ENCODE measurements around the gene FBXL17. TPM values are rescaled to one million over a fixed set of nuclear protein-coding genes. Genes with fewer than 3 reads are reported as not detected.

The FBXL17 gene
- total RNA-seq, 1 experiment from 2014 or later: 3.5 TPM

DNA sequence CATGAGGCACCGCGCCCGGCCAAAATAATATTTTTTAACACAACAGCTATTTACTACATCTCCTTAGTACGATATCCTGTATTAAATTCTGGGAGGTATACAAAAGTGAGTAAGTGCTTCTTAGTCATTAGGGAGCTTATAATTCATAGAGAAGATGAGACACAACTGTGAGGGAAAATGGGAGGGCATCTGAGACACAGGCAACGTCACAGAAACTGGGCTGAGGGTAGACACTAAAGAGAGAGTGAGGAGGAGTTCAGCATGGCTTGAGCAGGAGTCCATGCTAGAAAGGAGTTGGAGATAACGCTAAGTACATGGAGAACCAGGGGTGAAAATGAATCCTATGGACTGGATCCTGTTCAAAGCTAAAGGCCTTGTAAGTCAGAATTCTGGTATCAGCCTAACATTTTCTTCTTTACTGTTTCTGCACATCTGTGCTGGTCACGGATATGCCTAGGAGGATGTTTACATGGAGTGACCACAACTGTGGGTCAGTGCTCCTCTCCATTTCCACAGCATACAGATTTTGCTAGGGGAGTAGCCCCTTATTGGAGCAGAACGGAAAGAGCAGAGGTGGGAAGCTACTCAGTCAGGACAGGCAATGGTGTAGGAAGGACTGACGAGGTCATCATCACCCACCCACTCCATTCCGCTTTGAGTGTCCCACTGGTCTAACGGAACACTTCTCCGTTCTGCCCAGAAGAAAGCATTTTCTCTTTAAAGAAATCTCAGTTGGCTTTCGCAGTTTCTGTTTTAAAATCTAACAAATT is 400.8 kb downstream of the FBXL17 start:
- CTCF ChIA-PET: no interaction called here
- DNase-seq (ENCODE audit: low spot score) (no peak), ATAC-seq (no peak)
- TF ChIP-seq SP1 (CRISPR knock-in tag; conservative IDR thresholded peaks at IDR 0.05) (no peak), ZNF281 (CRISPR knock-in tag; IDR thresholded peaks at IDR 0.05) (no peak), GRHL2 (CRISPR knock-in tag; IDR thresholded peaks at IDR 0.05; ENCODE audit: insufficient replicate concordance, severe bottlenecking) (no peak), NFE2L1 (CRISPR knock-in tag; IDR thresholded peaks at IDR 0.05) (no peak), ZBTB43 (CRISPR knock-in tag; IDR thresholded peaks at IDR 0.05) (no peak)
- TF ChIP-seq, protein P1, sequence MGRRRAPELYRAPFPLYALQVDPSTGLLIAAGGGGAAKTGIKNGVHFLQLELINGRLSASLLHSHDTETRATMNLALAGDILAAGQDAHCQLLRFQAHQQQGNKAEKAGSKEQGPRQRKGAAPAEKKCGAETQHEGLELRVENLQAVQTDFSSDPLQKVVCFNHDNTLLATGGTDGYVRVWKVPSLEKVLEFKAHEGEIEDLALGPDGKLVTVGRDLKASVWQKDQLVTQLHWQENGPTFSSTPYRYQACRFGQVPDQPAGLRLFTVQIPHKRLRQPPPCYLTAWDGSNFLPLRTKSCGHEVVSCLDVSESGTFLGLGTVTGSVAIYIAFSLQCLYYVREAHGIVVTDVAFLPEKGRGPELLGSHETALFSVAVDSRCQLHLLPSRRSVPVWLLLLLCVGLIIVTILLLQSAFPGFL (CRISPR knock-in tag; IDR thresholded peaks at IDR 0.05; ENCODE audit: borderline replicate concordance): no peak
- TF ChIP-seq, protein P2, sequence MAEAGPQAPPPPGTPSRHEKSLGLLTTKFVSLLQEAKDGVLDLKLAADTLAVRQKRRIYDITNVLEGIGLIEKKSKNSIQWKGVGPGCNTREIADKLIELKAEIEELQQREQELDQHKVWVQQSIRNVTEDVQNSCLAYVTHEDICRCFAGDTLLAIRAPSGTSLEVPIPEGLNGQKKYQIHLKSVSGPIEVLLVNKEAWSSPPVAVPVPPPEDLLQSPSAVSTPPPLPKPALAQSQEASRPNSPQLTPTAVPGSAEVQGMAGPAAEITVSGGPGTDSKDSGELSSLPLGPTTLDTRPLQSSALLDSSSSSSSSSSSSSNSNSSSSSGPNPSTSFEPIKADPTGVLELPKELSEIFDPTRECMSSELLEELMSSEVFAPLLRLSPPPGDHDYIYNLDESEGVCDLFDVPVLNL (CRISPR knock-in tag; IDR thresholded peaks at IDR 0.05; ENCODE audit: borderline replicate concordance, low read depth): no peak
- TF ChIP-seq, protein P3, sequence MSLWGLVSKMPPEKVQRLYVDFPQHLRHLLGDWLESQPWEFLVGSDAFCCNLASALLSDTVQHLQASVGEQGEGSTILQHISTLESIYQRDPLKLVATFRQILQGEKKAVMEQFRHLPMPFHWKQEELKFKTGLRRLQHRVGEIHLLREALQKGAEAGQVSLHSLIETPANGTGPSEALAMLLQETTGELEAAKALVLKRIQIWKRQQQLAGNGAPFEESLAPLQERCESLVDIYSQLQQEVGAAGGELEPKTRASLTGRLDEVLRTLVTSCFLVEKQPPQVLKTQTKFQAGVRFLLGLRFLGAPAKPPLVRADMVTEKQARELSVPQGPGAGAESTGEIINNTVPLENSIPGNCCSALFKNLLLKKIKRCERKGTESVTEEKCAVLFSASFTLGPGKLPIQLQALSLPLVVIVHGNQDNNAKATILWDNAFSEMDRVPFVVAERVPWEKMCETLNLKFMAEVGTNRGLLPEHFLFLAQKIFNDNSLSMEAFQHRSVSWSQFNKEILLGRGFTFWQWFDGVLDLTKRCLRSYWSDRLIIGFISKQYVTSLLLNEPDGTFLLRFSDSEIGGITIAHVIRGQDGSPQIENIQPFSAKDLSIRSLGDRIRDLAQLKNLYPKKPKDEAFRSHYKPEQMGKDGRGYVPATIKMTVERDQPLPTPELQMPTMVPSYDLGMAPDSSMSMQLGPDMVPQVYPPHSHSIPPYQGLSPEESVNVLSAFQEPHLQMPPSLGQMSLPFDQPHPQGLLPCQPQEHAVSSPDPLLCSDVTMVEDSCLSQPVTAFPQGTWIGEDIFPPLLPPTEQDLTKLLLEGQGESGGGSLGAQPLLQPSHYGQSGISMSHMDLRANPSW (CRISPR knock-in tag; conservative IDR thresholded peaks at IDR 0.05; ENCODE audit: low read depth): no peak
- Mint-ChIP-seq H3K27ac (peak overlapping the region; percentile 43), H3K4me1 (peaks cover 31% of the 10 kb centered on the region), H3K36me3 (no peaks in the 10 kb centered on the region), H3K4me3 (no peak overlapping the region), H3K27me3 (ENCODE audit: low read depth) (no peaks in the 10 kb centered on the region), H3K9me3 (no peaks in the 10 kb centered on the region)
- POLR2A ChIA-PET: no interaction called here

DNA sequence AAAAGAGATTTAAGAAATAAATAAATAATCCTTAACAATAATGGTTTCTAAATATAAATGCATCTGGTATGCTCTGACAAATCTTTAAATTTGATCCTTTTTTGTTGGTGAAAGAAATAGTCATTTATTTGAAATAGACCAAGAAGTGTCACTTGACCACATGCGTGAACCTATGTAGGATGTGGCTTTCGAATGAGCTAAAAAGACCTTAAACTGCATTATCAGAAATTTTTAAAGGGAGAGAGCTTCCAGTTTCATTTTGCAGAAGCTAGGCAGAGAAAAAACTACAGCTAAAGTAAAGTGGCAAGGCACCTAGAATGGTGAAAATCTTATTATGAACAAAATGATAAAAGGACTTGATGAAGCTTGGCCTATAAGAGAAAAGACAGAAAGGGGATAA is 402.0 kb downstream of the FBXL17 start:
- DNase-seq (ENCODE audit: low spot score) (no peak), ATAC-seq (no peak)
- Mint-ChIP-seq H3K27ac (no peak overlapping the region), H3K27me3 (ENCODE audit: low read depth) (no peaks in the 10 kb centered on the region), H3K9me3 (no peaks in the 10 kb centered on the region), H3K4me3 (no peak overlapping the region), H3K36me3 (no peaks in the 10 kb centered on the region), H3K4me1 (peaks cover 41% of the 10 kb centered on the region)
- ChIA-PET CTCF (no interaction called here), POLR2A (no interaction called here)
- TF ChIP-seq MYBL2 (CRISPR knock-in tag; IDR thresholded peaks at IDR 0.05) (no peak), SMAD3 (CRISPR knock-in tag; IDR thresholded peaks at IDR 0.05; ENCODE audit: borderline replicate concordance) (no peak), MLX (CRISPR knock-in tag; IDR thresholded peaks at IDR 0.05) (no peak), IRF2 (CRISPR knock-in tag; IDR thresholded peaks at IDR 0.05; ENCODE audit: borderline replicate concordance, low read depth) (no peak), ZNF423 (CRISPR knock-in tag; IDR thresholded peaks at IDR 0.05) (no peak), ZNF281 (CRISPR knock-in tag; IDR thresholded peaks at IDR 0.05) (no peak), CREM (CRISPR knock-in tag; IDR thresholded peaks at IDR 0.05) (no peak), NR1H2 (CRISPR knock-in tag; IDR thresholded peaks at IDR 0.05) (no peak), GRHL2 (CRISPR knock-in tag; IDR thresholded peaks at IDR 0.05; ENCODE audit: insufficient replicate concordance, severe bottlenecking) (no peak)
- TF ChIP-seq, protein P4, sequence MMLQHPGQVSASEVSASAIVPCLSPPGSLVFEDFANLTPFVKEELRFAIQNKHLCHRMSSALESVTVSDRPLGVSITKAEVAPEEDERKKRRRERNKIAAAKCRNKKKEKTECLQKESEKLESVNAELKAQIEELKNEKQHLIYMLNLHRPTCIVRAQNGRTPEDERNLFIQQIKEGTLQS (CRISPR knock-in tag; conservative IDR thresholded peaks at IDR 0.05): no peak
- TF ChIP-seq, protein P5, sequence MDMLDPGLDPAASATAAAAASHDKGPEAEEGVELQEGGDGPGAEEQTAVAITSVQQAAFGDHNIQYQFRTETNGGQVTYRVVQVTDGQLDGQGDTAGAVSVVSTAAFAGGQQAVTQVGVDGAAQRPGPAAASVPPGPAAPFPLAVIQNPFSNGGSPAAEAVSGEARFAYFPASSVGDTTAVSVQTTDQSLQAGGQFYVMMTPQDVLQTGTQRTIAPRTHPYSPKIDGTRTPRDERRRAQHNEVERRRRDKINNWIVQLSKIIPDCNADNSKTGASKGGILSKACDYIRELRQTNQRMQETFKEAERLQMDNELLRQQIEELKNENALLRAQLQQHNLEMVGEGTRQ (CRISPR knock-in tag; IDR thresholded peaks at IDR 0.05): no peak

Measured in WTC11 (cell line).